GM23248 (cell line): Measurements from ENCODE around the gene CDHR3. TPM values are rescaled to one million over a fixed set of nuclear protein-coding genes. Genes with fewer than 3 reads are reported as not detected.

Source experiments
- DNase-seq: peaks from one replicate; pipeline ENCODE4 v3.0.0-alpha.2; 2015
- H2AFZ ChIP-seq: fragments of 200-600 bp; sonication (generic); 2 replicates; pipeline ENCODE4 v1.6.1; 2016; ENCODE audit warnings: antibody characterized with exemption
- H3F3A ChIP-seq: fragments of 200-600 bp; sonication (generic); 2 replicates; pipeline ENCODE4 v1.6.1; 2016; ENCODE audit warnings: mild to moderate bottlenecking, antibody characterized with exemption, mixed run types; ENCODE audit not compliant: insufficient read depth
- H3K27ac ChIP-seq: fragments of 200-600 bp; sonication (generic); 2 replicates; pipeline ENCODE4 v1.5.1; 2016; ENCODE audit warnings: mild to moderate bottlenecking
- H3K27me3 ChIP-seq: fragments of 200-600 bp; sonication (generic); replicated peaks from 2 replicates; pipeline ENCODE4 v1.6.1; 2016; ENCODE audit warnings: mild to moderate bottlenecking; ENCODE audit not compliant: insufficient read depth
- H3K36me3 ChIP-seq: fragments of 200-600 bp; sonication (generic); 2 replicates; pipeline ENCODE4 v1.6.1; 2016; ENCODE audit warnings: low read depth, mild to moderate bottlenecking
- H3K4me1 ChIP-seq: fragments of 200-600 bp; sonication (generic); 2 replicates; pipeline ENCODE4 v1.6.1; 2016; ENCODE audit warnings: mild to moderate bottlenecking; ENCODE audit not compliant: insufficient read depth
- H3K4me2 ChIP-seq: fragments of 200-600 bp; sonication (generic); one replicate; pipeline ENCODE4 v1.6.1; 2016; ENCODE audit warnings: mild to moderate bottlenecking; ENCODE audit not compliant: unreplicated experiment
- H3K4me3 ChIP-seq: fragments of 200-600 bp; sonication (generic); 2 replicates; pipeline ENCODE4 v1.5.1; 2016; ENCODE audit warnings: mild to moderate bottlenecking
- H3K79me2 ChIP-seq: fragments of 200-600 bp; sonication (generic); 2 replicates; pipeline ENCODE4 v1.6.1; 2016; ENCODE audit warnings: mild to moderate bottlenecking; ENCODE audit not compliant: insufficient read depth
- H3K9ac ChIP-seq: fragments of 200-600 bp; sonication (generic); 2 replicates; pipeline ENCODE4 v1.6.1; 2016; ENCODE audit warnings: mild to moderate bottlenecking
- H3K9me2 ChIP-seq: fragments of 200-600 bp; sonication (generic); 2 replicates; pipeline ENCODE4 v1.6.1; 2016; ENCODE audit warnings: mixed run types, mild to moderate bottlenecking, moderate library complexity; ENCODE audit not compliant: insufficient read depth
- H3K9me3 ChIP-seq: fragments of 200-600 bp; sonication (generic); one replicate; pipeline ENCODE4 v1.6.1; 2017; ENCODE audit warnings: low read depth
- H4K20me1 ChIP-seq: fragments of 200-600 bp; sonication (generic); 2 replicates; pipeline ENCODE4 v1.6.0; 2016; ENCODE audit not compliant: insufficient read depth
- EZH2 ChIP-seq: fragments of 200-600 bp; sonication (generic); IDR thresholded peaks from 2 replicates; pipeline ENCODE4 v1.6.1; 2018; ENCODE audit warnings: antibody characterized with exemption, mild to moderate bottlenecking; ENCODE audit not compliant: insufficient read depth, poor library complexity, severe bottlenecking
- EZH2phosphoT487 ChIP-seq: fragments of 200-600 bp; sonication (generic); IDR thresholded peaks from 2 replicates; pipeline ENCODE4 v1.6.1; 2018; ENCODE audit warnings: antibody characterized with exemption, moderate library complexity, mild to moderate bottlenecking, low read depth; ENCODE audit not compliant: insufficient read depth
- WGBS, 2 experiments: methylation state at CpG; one replicate each; pipeline ENCODE4 v1.1.6; 2015 to 2017; ENCODE audit warnings: low lambda C conversion rate in 2 of 2, low coverage in 1 of 2; ENCODE audit errors: missing lambda C conversion rate in 2 of 2; 5-methylcytosine and 5-hydroxymethylcytosine counted together
- in situ Hi-C: fragments of 300-500 bp; cut with MboI; formaldehyde crosslinking; loops from 2 replicates; pipeline ENCODE4 v1.15.0; 2020
- polyA plus RNA-seq: library from polyadenylated mRNA; unstranded; fragments of >200 nt; fragmentation: Nextera tagmentation; extraction: Ambion mirVana; gene quantifications from 2 replicates; pipeline ENCODE4 v1.2.1, GENCODE V29; 2016
- total RNA-seq: library from RNA; depleted of rRNA; stranded (reverse); fragments of >200 nt; shearing (Covaris generic); gene quantifications from 2 replicates; pipeline ENCODE4 v1.2.3, GENCODE V29; 2014

CDHR3 gene
- total and polyA plus RNA-seq, 2 experiments from 2014 or later: 2.6 to 3.6 TPM

- TF ChIP-seq EZH2: no peak
- no peak for TF ChIP-seq EZH2phosphoT487
- no peaks in the 10 kb centered on the region for H3K79me2 ChIP-seq
- in situ Hi-C loops: no loop called here
- H3K4me2 ChIP-seq: no peak overlapping the region
- H3K9ac ChIP-seq: no peak overlapping the region
- no peaks in the 10 kb centered on the region for H3K9me2 ChIP-seq
- 77 to 79% methylated on average over 5 of the region's 5 CpGs for WGBS, 2 experiments
- H3K27me3 ChIP-seq: no peaks in the 10 kb centered on the region; the same call in 1 of the 2 replicates
- H2AFZ ChIP-seq: no peak overlapping the region
- H3K9me3 ChIP-seq: no peaks in the 10 kb centered on the region
- no peak for DNase-seq
- H3K27ac ChIP-seq: no peak overlapping the region
- peaks cover 13% of the 10 kb centered on the region; the same call in 1 of the 2 replicates for H3F3A ChIP-seq
- no peak overlapping the region for H3K4me3 ChIP-seq
- no peaks in the 10 kb centered on the region for H3K36me3 ChIP-seq
- peaks cover 13% of the 10 kb centered on the region for H3K4me1 ChIP-seq
- H4K20me1 ChIP-seq: no peaks in the 10 kb centered on the region
These were observed 90.0 kb downstream of the CDHR3 start for GRCh38 chr7:106053109-106053508.

- H2AFZ ChIP-seq: no peak overlapping the region
- 89 to 92% methylated on average over 11 of the region's 11 CpGs for WGBS, 2 experiments
- H3K4me3 ChIP-seq: no peak overlapping the region
- no peak overlapping the region for H3K4me2 ChIP-seq
- TF ChIP-seq EZH2phosphoT487 (no peak), EZH2 (no peak)
- no peaks in the 10 kb centered on the region; the same call in 1 of the 2 replicates for H3K27me3 ChIP-seq
- H4K20me1 ChIP-seq: no peaks in the 10 kb centered on the region
- no peak overlapping the region for H3K9ac ChIP-seq
- peaks cover 13% of the 10 kb centered on the region; the same call in 1 of the 2 replicates for H3F3A ChIP-seq
- in situ Hi-C loops: no loop called here
- no peaks in the 10 kb centered on the region for H3K9me3 ChIP-seq
- no peak for DNase-seq
- H3K9me2 ChIP-seq: no peaks in the 10 kb centered on the region
- H3K27ac ChIP-seq: no peak overlapping the region
- H3K79me2 ChIP-seq: no peaks in the 10 kb centered on the region
- H3K4me1 ChIP-seq: peaks cover 13% of the 10 kb centered on the region
- H3K36me3 ChIP-seq: no peaks in the 10 kb centered on the region
These were observed 91.3 kb downstream of the CDHR3 start for GRCh38 chr7:106054156-106054910.

- no peak overlapping the region for H3K4me3 ChIP-seq
- WGBS, 2 experiments: 77 to 80% methylated on average over 7 of the region's 7 CpGs
- H4K20me1 ChIP-seq: no peaks in the 10 kb centered on the region
- no peaks in the 10 kb centered on the region for H3K9me2 ChIP-seq
- H3K9me3 ChIP-seq: no peaks in the 10 kb centered on the region
- no peaks in the 10 kb centered on the region for H3K79me2 ChIP-seq
- DNase-seq: no peak
- TF ChIP-seq EZH2 (no peak), EZH2phosphoT487 (no peak)
- no peak overlapping the region for H3K4me2 ChIP-seq
- H3K27me3 ChIP-seq: no peaks in the 10 kb centered on the region; the same call in 1 of the 2 replicates
- H2AFZ ChIP-seq: no peak overlapping the region
- H3K36me3 ChIP-seq: no peaks in the 10 kb centered on the region
- H3F3A ChIP-seq: peaks cover 13% of the 10 kb centered on the region; the same call in 1 of the 2 replicates
- H3K9ac ChIP-seq: no peak overlapping the region
- in situ Hi-C loops: loop anchor here (5.0 kb wide), 1 partner anchor 97 kb away; no protein-coding TSS in a partner anchor
- peaks cover 13% of the 10 kb centered on the region for H3K4me1 ChIP-seq
- H3K27ac ChIP-seq: no peak overlapping the region
These were observed 92.0 kb downstream of the CDHR3 start for GRCh38 chr7:106054971-106055532.

GRCh38 chr7:106056513-106057203 is 93.6 kb downstream of the CDHR3 start:
- Histone ChIP-seq H3K9ac (no peak overlapping the region), H3K4me1 (no peaks in the 10 kb centered on the region), H2AFZ (peak overlapping the region; percentile 73), H3K9me3 (no peaks in the 10 kb centered on the region), H3K79me2 (no peaks in the 10 kb centered on the region), H3K36me3 (no peaks in the 10 kb centered on the region), H4K20me1 (no peaks in the 10 kb centered on the region), H3K27me3 (no peaks in the 10 kb centered on the region; the same call in 1 of the 2 replicates), H3K4me2 (no peak overlapping the region), H3K9me2 (no peaks in the 10 kb centered on the region), H3K4me3 (no peak overlapping the region), H3F3A (no peaks in the 10 kb centered on the region), H3K27ac (no peak overlapping the region)
- in situ Hi-C loops: loop anchor here (5.0 kb wide), 1 partner anchor 96 kb away; no protein-coding TSS in a partner anchor
- TF ChIP-seq EZH2phosphoT487: no peak
- no peak for TF ChIP-seq EZH2
- WGBS, 2 experiments: 29 to 30% methylated on average over 9 of the region's 9 CpGs
- DNase-seq: peak; percentile 87
